Measurements from ENCODE around the gene RUNX3.

GRCh38 chr1:24959623-24959975 is 29.5 kb upstream of the RUNX3 start:
- no peak for TF ChIP-seq CTCF (IDR thresholded peaks at IDR 0.05)
- TF ChIP-seq EZH2 (IDR thresholded peaks at IDR 0.05; ENCODE audit: borderline replicate concordance, insufficient read depth, low read depth, low read length, poor library complexity, severe bottlenecking): no peak
